Esophagus muscularis mucosa (tissue), 4 donors: ENCODE results near the gene RNLS. TPM values are rescaled to one million over a fixed set of nuclear protein-coding genes. Genes with fewer than 3 reads are reported as not detected.
A peak's percentile ranks its signal among the peaks of the same experiment; 100 is the strongest.

Source experiments
- DNase-seq: peaks from one replicate; pipeline ENCODE4 v3.0.0-alpha.2; 2017; ENCODE audit errors: extremely low spot score
- H3K27ac ChIP-seq, 4 donors: fragments of 200-600 bp; sonication (generic); replicated peaks in 1 of 4; 1 replicate in 3 of 4; 2 replicates in 1 of 4; pipeline ENCODE4 v1.5.1; 2016 to 2019; ENCODE audit warnings: mild to moderate bottlenecking in 1 of 4
- H3K27me3 ChIP-seq, 4 donors: fragments of 200-600 bp; sonication (generic); one replicate each; pipeline versions ENCODE4 v1.5.1 to v1.6.0; 2016 to 2019
- H3K36me3 ChIP-seq, 4 donors: fragments of 200-600 bp; sonication (generic); one replicate each; pipeline ENCODE4 v1.5.1; 2016 to 2019
- H3K4me1 ChIP-seq, 4 donors: fragments of 200-600 bp; sonication (generic); one replicate each; pipeline ENCODE4 v1.5.1; 2016 to 2019
- H3K4me3 ChIP-seq, 4 donors: fragments of 200-600 bp; sonication (generic); 1 replicate in 2 of 4; 2 replicates in 2 of 4; pipeline ENCODE4 v1.5.1; 2016 to 2019; ENCODE audit warnings: mild to moderate bottlenecking in 4 of 4, moderate library complexity in 1 of 4
- H3K9me3 ChIP-seq, 4 donors: fragments of 200-600 bp; sonication (generic); 1 replicate in 3 of 4; 2 replicates in 1 of 4; pipeline ENCODE4 v1.5.1; 2016 to 2019
- CTCF ChIP-seq, 3 experiments: fragments of 200-600 bp in 2 of 3; fragments of 450-650 bp in 1 of 3; sonication (generic) in 2 of 3; IDR thresholded peaks; one replicate each; pipeline ENCODE4 v1.5.1; 2017 to 2019; ENCODE audit warnings: antibody characterized with exemption in 3 of 3, mild to moderate bottlenecking in 2 of 3, moderate library complexity in 1 of 3
- EP300 ChIP-seq: sonication (generic); formaldehyde crosslinking; IDR thresholded peaks from one replicate; pipeline ENCODE4 v1.6.1; 2017; ENCODE audit warnings: antibody characterized with exemption
- POLR2A ChIP-seq: fragments of 450-650 bp; IDR thresholded peaks from one replicate; pipeline ENCODE4 v1.6.1; 2017; ENCODE audit warnings: antibody characterized with exemption, moderate library complexity, mild to moderate bottlenecking, low read depth
- POLR2AphosphoS5 ChIP-seq, 2 donors: sonication (generic); formaldehyde crosslinking; IDR thresholded peaks; one replicate each; pipeline ENCODE4 v1.6.1; 2017; ENCODE audit warnings: antibody characterized with exemption in 2 of 2
- WGBS: methylation state at CpG from one replicate; pipeline ENCODE4 v1.1.5; 2018; 5-methylcytosine and 5-hydroxymethylcytosine counted together
- intact Hi-C: fragments of 100-400 bp; cut with DNase I; formaldehyde crosslinking; loops from one replicate; pipeline ENCODE4 v1.15.1; 2023
- total RNA-seq, 4 donors: library from RNA; depleted of rRNA; stranded (reverse); fragments of >200 nt; gene quantifications; one replicate each; pipeline versions ENCODE4 v1.1.0 to v1.2.1, GENCODE V29; 2016

Gene RNLS
- total RNA-seq, 4 donors from 2014 or later = 6.7 to 12.9 (median 10.9) TPM

- H3K4me1 ChIP-seq = peaks cover 11 to 27% (median 24%) of the 10 kb centered on the region in 4 donors
- H3K27me3 ChIP-seq = no peaks in the 10 kb centered on the region
- WGBS = 85% methylated on average over 8 of the region's 8 CpGs
- intact Hi-C loops = no loop called here
- H3K36me3 ChIP-seq = no peaks in the 10 kb centered on the region
- H3K4me3 ChIP-seq = no peak overlapping the region
- no peak for DNase-seq
- no peak overlapping the region for H3K27ac ChIP-seq
- H3K9me3 ChIP-seq = no peaks in the 10 kb centered on the region
- TF ChIP-seq POLR2AphosphoS5 (IDR thresholded peaks at IDR 0.05) (no peak), EP300 (no peak), POLR2A (no peak)
Observed at GRCh38 chr10:88230251-88230650, 352.9 kb downstream of the RNLS start.

DNA sequence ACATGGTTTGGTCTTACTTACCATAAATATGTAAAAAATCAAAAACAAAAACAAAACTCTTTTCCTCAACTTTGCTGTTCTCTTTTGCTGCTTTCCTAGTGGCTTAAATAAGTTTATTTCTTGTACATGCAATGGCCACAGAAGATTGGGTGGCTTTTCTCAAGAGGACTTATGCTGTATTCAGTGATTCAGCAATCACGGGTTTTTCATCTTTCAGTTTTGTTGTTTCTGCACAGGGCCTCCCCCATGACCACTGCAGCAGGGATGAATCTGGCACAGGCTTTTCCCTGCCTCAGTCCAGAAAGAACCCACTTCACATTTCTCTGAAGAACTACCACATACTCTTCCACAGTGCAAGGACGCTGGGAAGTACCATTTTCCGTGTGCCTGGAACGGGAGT lies 355.0 kb downstream of the RNLS start:
- WGBS = 91% methylated on average over 4 of the region's 4 CpGs
- no peak for DNase-seq
- H3K4me3 ChIP-seq = no peak overlapping the region
- H3K27me3 ChIP-seq = no peaks in the 10 kb centered on the region
- TF ChIP-seq POLR2AphosphoS5 (IDR thresholded peaks at IDR 0.05) (no peak), CTCF (IDR thresholded peaks at IDR 0.05) (no peak), POLR2A (no peak), EP300 (no peak)
- intact Hi-C loops = no loop called here
- peaks cover 11 to 26% (median 25%) of the 10 kb centered on the region in 4 donors for H3K4me1 ChIP-seq
- no peaks in the 10 kb centered on the region for H3K36me3 ChIP-seq
- H3K9me3 ChIP-seq = no peaks in the 10 kb centered on the region
- peak overlapping the region in 2 of 4 donors; percentile 10 to 46 for H3K27ac ChIP-seq

DNA sequence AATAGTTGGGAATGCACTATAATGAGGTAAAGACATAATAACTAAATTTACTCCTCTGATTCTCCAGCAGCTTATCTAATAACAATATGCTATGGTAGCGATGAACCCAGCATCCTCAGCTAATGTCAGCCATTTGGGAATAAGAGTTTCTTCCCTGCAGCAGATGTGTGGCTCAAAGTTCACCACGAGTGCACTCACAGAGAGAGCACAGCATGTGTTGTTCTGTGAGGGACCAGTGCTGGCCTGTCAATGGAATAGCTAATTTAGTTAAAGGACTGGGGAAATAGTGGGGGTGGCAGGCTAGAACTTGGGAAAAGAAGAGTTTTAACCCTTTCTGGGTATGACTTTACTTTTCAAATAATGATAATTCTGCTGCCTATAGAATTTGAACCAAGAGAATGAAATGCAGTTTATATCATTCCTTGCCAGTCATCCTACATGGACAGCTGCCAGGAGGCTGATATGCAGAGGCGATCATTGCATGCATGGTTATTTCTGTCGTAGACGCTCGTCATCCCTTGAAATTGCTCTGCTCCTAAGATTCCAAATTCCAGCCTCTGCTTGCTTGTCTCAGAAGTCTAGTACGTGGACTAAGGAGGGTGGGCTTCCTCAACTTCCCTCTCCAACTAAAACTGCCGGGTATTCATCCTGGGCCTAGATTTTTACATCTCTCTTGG lies 355.6 kb downstream of the RNLS start:
- TF ChIP-seq POLR2A (no peak), EP300 (no peak), POLR2AphosphoS5 (IDR thresholded peaks at IDR 0.05) (no peak), CTCF (IDR thresholded peaks at IDR 0.05) (no peak)
- WGBS = 78% methylated on average over 8 of the region's 8 CpGs
- intact Hi-C loops = no loop called here
- H3K36me3 ChIP-seq = no peaks in the 10 kb centered on the region
- no peak for DNase-seq
- H3K27ac ChIP-seq = peak overlapping the region in 2 of 4 donors; percentile 10 to 46
- peaks cover 11 to 25% (median 24%) of the 10 kb centered on the region in 4 donors for H3K4me1 ChIP-seq
- H3K4me3 ChIP-seq = no peak overlapping the region
- H3K27me3 ChIP-seq = no peaks in the 10 kb centered on the region
- no peaks in the 10 kb centered on the region for H3K9me3 ChIP-seq

- no peaks in the 10 kb centered on the region for H3K27me3 ChIP-seq
- peak overlapping the region in 2 of 4 donors; percentile 8 to 10 for H3K27ac ChIP-seq
- intact Hi-C loops = no loop called here
- no peak for DNase-seq
- peaks cover 9 to 21% (median 21%) of the 10 kb centered on the region in 4 donors for H3K4me1 ChIP-seq
- H3K4me3 ChIP-seq = no peak overlapping the region
- no peaks in the 10 kb centered on the region for H3K36me3 ChIP-seq
- no peaks in the 10 kb centered on the region for H3K9me3 ChIP-seq
- TF ChIP-seq CTCF (IDR thresholded peaks at IDR 0.05) (no peak), POLR2AphosphoS5 (IDR thresholded peaks at IDR 0.05) (no peak), EP300 (no peak), POLR2A (no peak)
- WGBS = 100% methylated on average over 1 of the region's 1 CpG
Observed at GRCh38 chr10:88226891-88227290, 356.2 kb downstream of the RNLS start.

GRCh38 chr10:88226071-88226659 lies 357.0 kb downstream of the RNLS start:
- H3K27me3 ChIP-seq = no peaks in the 10 kb centered on the region
- peak overlapping the region in 1 of 4 donors; percentile 42 for H3K27ac ChIP-seq
- TF ChIP-seq POLR2AphosphoS5 (IDR thresholded peaks at IDR 0.05) (no peak), EP300 (no peak), CTCF (IDR thresholded peaks at IDR 0.05) (no peak), POLR2A (no peak)
- H3K4me1 ChIP-seq = peaks cover 9 to 21% (median 21%) of the 10 kb centered on the region in 4 donors
- 45% methylated on average over 2 of the region's 2 CpGs for WGBS
- no peaks in the 10 kb centered on the region for H3K9me3 ChIP-seq
- H3K4me3 ChIP-seq = no peak overlapping the region
- H3K36me3 ChIP-seq = no peaks in the 10 kb centered on the region
- DNase-seq = no peak
- intact Hi-C loops = no loop called here
